ENCODE results near the gene COL11A2. TPM values are rescaled to one million over a fixed set of nuclear protein-coding genes. Genes with fewer than 3 reads are reported as not detected.

The COL11A2 gene
- total RNA-seq, 1 donor from 2014 or later: 1.2 TPM

- intact Hi-C loops (cut with DNase I): no loop called here
- DNase-seq: peak; percentile 51
- H3K27me3 ChIP-seq: no peaks in the 10 kb centered on the region
These were observed 21.9 kb downstream of the COL11A2 start for GRCh38 chr6:33170176-33171015.

DNA sequence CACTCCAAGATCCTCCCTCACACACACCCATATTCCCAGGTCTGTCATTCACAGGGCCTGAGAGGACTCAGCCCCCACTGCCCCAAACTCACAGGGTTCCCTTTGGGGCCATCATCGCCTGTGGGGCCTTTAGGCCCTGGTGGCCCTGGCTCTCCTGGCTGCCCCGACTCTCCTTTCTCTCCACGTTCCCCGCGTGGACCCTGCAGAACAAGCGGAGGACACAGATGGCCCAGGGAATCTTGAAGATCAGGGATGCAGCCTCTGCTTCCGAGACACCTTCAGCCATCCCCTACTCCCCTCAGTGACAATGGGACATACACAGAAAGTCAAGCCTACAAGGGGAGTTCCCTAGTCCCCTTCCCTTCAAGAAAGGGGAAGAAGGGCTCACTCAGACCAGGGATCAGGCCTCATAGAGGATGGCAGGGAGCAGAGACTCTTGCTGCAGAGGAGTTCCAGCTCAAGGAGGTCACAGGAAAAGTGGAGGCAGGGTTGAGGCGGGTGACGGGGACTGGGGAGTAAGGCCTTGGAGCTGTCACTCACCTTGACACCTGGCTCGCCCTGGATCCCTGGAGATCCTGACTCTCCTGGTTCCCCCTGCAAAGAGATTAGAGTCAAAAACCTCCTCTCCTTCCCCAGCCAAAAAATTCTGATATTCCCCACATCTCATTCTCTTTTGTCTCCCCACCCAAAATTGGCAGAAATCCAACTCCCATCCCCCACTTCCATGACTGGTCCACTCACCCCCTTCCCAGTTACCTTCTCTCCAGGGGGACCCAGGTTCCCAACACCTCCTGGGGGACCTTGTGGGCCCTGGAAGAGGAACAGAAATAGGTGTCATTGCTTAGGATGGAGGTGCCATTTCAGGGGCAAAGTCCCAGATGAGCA lies 22.7 kb downstream of the COL11A2 start:
- Histone ChIP-seq H3K4me3 (no peak overlapping the region), H3K9me3 (no peaks in the 10 kb centered on the region), H3K36me3 (no peaks in the 10 kb centered on the region), H3K4me1 (no peaks in the 10 kb centered on the region), H3K27ac (no peak overlapping the region), H3K27me3 (no peaks in the 10 kb centered on the region)
- TF ChIP-seq, protein P1, sequence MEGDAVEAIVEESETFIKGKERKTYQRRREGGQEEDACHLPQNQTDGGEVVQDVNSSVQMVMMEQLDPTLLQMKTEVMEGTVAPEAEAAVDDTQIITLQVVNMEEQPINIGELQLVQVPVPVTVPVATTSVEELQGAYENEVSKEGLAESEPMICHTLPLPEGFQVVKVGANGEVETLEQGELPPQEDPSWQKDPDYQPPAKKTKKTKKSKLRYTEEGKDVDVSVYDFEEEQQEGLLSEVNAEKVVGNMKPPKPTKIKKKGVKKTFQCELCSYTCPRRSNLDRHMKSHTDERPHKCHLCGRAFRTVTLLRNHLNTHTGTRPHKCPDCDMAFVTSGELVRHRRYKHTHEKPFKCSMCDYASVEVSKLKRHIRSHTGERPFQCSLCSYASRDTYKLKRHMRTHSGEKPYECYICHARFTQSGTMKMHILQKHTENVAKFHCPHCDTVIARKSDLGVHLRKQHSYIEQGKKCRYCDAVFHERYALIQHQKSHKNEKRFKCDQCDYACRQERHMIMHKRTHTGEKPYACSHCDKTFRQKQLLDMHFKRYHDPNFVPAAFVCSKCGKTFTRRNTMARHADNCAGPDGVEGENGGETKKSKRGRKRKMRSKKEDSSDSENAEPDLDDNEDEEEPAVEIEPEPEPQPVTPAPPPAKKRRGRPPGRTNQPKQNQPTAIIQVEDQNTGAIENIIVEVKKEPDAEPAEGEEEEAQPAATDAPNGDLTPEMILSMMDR (IDR thresholded peaks at IDR 0.05): no peak
- peak; percentile 46 for DNase-seq
- intact Hi-C loops (cut with DNase I): loop anchor here (10.0 kb wide), 1 partner anchor 75 kb away; no protein-coding TSS in a partner anchor
- ATAC-seq: no peak

More at GRCh38 chr6:33170176-33171015, 21.9 kb downstream of the COL11A2 start:
- Histone ChIP-seq H3K36me3 (no peaks in the 10 kb centered on the region), H3K27ac (no peak overlapping the region), H3K9me3 (no peaks in the 10 kb centered on the region), H3K4me3 (no peak overlapping the region), H3K4me1 (no peaks in the 10 kb centered on the region)
- TF ChIP-seq, protein P1 (IDR thresholded peaks at IDR 0.05): no peak
- ATAC-seq: no peak

DNA sequence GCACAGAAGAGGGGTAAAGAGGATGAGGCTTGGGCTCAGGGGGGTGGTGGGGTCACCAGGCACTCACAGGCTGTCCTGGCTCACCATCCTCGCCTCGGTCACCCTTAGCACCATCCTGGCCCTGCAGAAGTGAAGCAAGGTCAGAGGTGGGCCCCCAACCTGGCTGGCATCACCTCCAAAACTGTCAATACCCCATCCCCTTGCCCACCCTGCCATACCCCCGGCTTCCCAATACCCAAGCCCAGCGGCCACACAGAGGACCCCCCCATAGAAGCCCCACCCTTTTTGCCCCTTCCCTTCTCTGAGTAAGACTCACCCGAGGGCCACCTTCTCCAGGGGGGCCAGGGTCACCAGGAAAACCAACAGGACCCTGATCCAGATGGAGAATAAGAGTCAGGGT lies 23.6 kb downstream of the COL11A2 start:
- ATAC-seq (no peak), DNase-seq (no peak)
- no peaks in the 10 kb centered on the region for H3K4me1 ChIP-seq
- H3K4me3 ChIP-seq: no peak overlapping the region
- H3K36me3 ChIP-seq: no peaks in the 10 kb centered on the region
- intact Hi-C loops (cut with DNase I): loop anchor here (10.0 kb wide), 1 partner anchor 76 kb away; no protein-coding TSS in a partner anchor
- H3K9me3 ChIP-seq: no peaks in the 10 kb centered on the region
- no peaks in the 10 kb centered on the region for H3K27me3 ChIP-seq
- H3K27ac ChIP-seq: no peak overlapping the region
- TF ChIP-seq, protein P1 (IDR thresholded peaks at IDR 0.05): no peak

GRCh38 chr6:33168284-33168601 lies 24.0 kb downstream of the COL11A2 start:
- H3K27ac ChIP-seq: no peak overlapping the region
- no peaks in the 10 kb centered on the region for H3K4me1 ChIP-seq
- ATAC-seq: no peak
- no peaks in the 10 kb centered on the region for H3K27me3 ChIP-seq
- intact Hi-C loops (cut with DNase I): loop anchor here (10.0 kb wide), 1 partner anchor 77 kb away; no protein-coding TSS in a partner anchor
- TF ChIP-seq, protein P1 (IDR thresholded peaks at IDR 0.05): no peak
- H3K36me3 ChIP-seq: no peaks in the 10 kb centered on the region
- no peaks in the 10 kb centered on the region for H3K9me3 ChIP-seq
- DNase-seq: peak; percentile 45
- H3K4me3 ChIP-seq: no peak overlapping the region

GRCh38 chr6:33167374-33168283 lies 24.6 kb downstream of the COL11A2 start:
- peak; percentile 59 for DNase-seq
- Histone ChIP-seq H3K9me3 (no peaks in the 10 kb centered on the region), H3K4me1 (no peaks in the 10 kb centered on the region), H3K36me3 (no peaks in the 10 kb centered on the region), H3K4me3 (no peak overlapping the region), H3K27ac (no peak overlapping the region), H3K27me3 (no peaks in the 10 kb centered on the region)
- TF ChIP-seq, protein P1 (IDR thresholded peaks at IDR 0.05): no peak
- no peak for ATAC-seq
- intact Hi-C loops (cut with DNase I): loop anchor here (10.0 kb wide), 1 partner anchor 77 kb away; no protein-coding TSS in a partner anchor

All from upper lobe of right lung (tissue), 1 donor.